ENCODE measurements around the gene HLCS.

DNA sequence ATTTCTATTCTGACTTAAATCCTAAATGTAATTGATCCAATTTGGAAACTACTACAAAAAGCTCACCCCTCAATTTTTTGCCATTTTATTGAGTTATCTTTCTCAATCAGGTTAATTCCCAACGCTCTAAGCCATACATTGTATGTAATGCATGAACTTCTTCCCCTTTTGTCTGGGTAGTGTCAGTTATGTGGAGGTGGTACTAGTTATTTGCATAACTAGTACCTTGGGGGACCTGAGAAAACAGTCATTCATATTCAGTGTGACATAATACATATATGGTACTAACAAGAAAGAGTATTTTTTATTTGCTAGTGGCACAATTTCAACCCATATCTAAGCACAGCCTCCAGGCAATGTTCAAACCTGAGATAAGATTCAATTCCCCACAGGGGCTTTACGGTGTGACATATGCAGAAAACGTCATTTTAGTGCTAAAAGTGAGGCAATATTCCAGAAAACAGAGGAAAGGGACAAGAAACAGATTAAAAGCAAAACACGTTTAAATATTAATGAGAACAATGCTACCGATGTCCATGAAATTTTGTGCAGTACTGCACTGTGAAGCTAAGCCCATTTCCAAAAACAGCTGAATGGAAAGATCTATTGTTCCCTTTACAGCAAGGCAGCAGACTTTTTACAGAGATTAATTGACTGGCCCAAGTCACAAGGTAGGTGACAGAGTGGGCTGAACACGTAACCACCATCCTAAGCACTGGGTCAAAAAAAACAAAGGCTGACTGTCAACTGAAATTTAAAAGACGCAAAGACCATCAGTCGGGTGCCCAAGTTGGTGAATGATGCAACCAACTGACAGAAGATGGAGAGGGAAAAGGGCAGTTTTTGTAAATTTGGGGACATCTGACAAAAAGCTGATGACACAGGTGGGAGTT lies 1.4 kb downstream of the HLCS start:
- TF ChIP-seq, protein P1, sequence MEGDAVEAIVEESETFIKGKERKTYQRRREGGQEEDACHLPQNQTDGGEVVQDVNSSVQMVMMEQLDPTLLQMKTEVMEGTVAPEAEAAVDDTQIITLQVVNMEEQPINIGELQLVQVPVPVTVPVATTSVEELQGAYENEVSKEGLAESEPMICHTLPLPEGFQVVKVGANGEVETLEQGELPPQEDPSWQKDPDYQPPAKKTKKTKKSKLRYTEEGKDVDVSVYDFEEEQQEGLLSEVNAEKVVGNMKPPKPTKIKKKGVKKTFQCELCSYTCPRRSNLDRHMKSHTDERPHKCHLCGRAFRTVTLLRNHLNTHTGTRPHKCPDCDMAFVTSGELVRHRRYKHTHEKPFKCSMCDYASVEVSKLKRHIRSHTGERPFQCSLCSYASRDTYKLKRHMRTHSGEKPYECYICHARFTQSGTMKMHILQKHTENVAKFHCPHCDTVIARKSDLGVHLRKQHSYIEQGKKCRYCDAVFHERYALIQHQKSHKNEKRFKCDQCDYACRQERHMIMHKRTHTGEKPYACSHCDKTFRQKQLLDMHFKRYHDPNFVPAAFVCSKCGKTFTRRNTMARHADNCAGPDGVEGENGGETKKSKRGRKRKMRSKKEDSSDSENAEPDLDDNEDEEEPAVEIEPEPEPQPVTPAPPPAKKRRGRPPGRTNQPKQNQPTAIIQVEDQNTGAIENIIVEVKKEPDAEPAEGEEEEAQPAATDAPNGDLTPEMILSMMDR (IDR thresholded peaks at IDR 0.05) = no peak
- no peak for TF ChIP-seq POLR2A (IDR thresholded peaks at IDR 0.05)

Measured in sigmoid colon (tissue), 3 donors.